ENCODE data around the gene OGA.

The OGA gene

DNA sequence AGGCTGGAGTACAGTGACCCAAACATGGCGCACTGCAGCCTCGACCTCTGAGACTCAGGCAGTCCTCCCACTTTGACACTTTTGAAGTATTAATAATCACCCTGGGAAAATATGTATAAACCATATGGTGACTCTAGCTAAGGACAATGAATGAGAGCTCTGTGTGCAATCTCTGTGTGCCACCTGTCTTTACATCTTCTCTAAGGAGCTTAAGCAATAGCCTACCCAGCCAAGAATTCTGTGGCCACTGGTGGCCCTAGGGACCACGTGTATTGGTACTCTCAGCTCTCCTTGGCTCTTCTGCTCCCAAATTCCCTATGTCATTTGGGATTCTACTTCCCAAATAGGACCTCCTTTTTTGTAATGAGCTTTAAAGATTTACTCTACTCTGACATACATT, 66.0 kb downstream of the OGA start:
- ChIA-PET POLR2A (no interaction called here), CTCF (interaction anchor here (0.6 to 1.0 kb wide), 3 partner anchors 29 to 145 kb away, joined by 3 to 4 read pairs (median 4); no protein-coding TSS in a partner anchor)
- Histone ChIP-seq H3K27ac (ENCODE audit: extremely low read depth, low read depth, low read length) (no peak overlapping the region), H3K4me3 (ENCODE audit: low read depth, low read length) (no peak overlapping the region), H3K36me3 (ENCODE audit: control insufficient read depth in 2 of 2, insufficient read depth in 1 of 2, low read length in 2 of 2) (no peaks in the 10 kb centered on the region), H3K9me3 (ENCODE audit: control insufficient read depth, insufficient read depth, low read depth, low read length) (no peaks in the 10 kb centered on the region), H3K4me1 (ENCODE audit: control insufficient read depth, insufficient read depth, low read length) (no peaks in the 10 kb centered on the region)
- TF ChIP-seq YY2 (tag by site-specific recombination; IDR thresholded peaks at IDR 0.05) = no peak
- TF ChIP-seq ZNF48 (tag by site-specific recombination; IDR thresholded peaks at IDR 0.05) = no peak
- no peak for TF ChIP-seq ZFHX2 (tag by site-specific recombination; conservative IDR thresholded peaks at IDR 0.05)
- no peak for TF ChIP-seq ZNF530 (tag by site-specific recombination; IDR thresholded peaks at IDR 0.05; ENCODE audit: low read depth)
- TF ChIP-seq ZNF202 (tag by site-specific recombination; IDR thresholded peaks at IDR 0.05; ENCODE audit: borderline replicate concordance) = no peak
- no peak for TF ChIP-seq ZNF664 (tag by site-specific recombination; IDR thresholded peaks at IDR 0.05)
- no peak for TF ChIP-seq SALL2 (tag by site-specific recombination; IDR thresholded peaks at IDR 0.05; ENCODE audit: borderline replicate concordance)
- TF ChIP-seq, protein P1, sequence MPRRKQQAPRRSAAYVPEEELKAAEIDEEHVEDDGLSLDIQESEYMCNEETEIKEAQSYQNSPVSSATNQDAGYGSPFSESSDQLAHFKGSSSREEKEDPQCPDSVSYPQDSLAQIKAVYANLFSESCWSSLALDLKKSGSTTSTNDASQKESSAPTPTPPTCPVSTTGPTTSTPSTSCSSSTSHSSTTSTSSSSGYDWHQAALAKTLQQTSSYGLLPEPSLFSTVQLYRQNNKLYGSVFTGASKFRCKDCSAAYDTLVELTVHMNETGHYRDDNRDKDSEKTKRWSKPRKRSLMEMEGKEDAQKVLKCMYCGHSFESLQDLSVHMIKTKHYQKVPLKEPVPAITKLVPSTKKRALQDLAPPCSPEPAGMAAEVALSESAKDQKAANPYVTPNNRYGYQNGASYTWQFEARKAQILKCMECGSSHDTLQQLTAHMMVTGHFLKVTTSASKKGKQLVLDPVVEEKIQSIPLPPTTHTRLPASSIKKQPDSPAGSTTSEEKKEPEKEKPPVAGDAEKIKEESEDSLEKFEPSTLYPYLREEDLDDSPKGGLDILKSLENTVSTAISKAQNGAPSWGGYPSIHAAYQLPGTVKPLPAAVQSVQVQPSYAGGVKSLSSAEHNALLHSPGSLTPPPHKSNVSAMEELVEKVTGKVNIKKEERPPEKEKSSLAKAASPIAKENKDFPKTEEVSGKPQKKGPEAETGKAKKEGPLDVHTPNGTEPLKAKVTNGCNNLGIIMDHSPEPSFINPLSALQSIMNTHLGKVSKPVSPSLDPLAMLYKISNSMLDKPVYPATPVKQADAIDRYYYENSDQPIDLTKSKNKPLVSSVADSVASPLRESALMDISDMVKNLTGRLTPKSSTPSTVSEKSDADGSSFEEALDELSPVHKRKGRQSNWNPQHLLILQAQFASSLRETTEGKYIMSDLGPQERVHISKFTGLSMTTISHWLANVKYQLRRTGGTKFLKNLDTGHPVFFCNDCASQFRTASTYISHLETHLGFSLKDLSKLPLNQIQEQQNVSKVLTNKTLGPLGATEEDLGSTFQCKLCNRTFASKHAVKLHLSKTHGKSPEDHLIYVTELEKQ (tag by site-specific recombination; IDR thresholded peaks at IDR 0.05; ENCODE audit: borderline replicate concordance) = no peak
- TF ChIP-seq ZEB2 (tag by site-specific recombination; IDR thresholded peaks at IDR 0.05) = no peak
- TF ChIP-seq ZNF623 (tag by site-specific recombination; IDR thresholded peaks at IDR 0.05) = no peak
- TF ChIP-seq, protein P2, sequence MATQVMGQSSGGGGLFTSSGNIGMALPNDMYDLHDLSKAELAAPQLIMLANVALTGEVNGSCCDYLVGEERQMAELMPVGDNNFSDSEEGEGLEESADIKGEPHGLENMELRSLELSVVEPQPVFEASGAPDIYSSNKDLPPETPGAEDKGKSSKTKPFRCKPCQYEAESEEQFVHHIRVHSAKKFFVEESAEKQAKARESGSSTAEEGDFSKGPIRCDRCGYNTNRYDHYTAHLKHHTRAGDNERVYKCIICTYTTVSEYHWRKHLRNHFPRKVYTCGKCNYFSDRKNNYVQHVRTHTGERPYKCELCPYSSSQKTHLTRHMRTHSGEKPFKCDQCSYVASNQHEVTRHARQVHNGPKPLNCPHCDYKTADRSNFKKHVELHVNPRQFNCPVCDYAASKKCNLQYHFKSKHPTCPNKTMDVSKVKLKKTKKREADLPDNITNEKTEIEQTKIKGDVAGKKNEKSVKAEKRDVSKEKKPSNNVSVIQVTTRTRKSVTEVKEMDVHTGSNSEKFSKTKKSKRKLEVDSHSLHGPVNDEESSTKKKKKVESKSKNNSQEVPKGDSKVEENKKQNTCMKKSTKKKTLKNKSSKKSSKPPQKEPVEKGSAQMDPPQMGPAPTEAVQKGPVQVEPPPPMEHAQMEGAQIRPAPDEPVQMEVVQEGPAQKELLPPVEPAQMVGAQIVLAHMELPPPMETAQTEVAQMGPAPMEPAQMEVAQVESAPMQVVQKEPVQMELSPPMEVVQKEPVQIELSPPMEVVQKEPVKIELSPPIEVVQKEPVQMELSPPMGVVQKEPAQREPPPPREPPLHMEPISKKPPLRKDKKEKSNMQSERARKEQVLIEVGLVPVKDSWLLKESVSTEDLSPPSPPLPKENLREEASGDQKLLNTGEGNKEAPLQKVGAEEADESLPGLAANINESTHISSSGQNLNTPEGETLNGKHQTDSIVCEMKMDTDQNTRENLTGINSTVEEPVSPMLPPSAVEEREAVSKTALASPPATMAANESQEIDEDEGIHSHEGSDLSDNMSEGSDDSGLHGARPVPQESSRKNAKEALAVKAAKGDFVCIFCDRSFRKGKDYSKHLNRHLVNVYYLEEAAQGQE (tag by site-specific recombination; IDR thresholded peaks at IDR 0.05) = no peak
- no peak for TF ChIP-seq ZNF555 (tag by site-specific recombination; conservative IDR thresholded peaks at IDR 0.05)
- TF ChIP-seq ZNF112 (tag by site-specific recombination; IDR thresholded peaks at IDR 0.05) = no peak
- TF ChIP-seq GLI2 (tag by site-specific recombination; IDR thresholded peaks at IDR 0.05; ENCODE audit: borderline replicate concordance, low read depth) = no peak
- no peak for TF ChIP-seq MZF1 (tag by site-specific recombination; IDR thresholded peaks at IDR 0.05; ENCODE audit: borderline replicate concordance)
- TF ChIP-seq ZNF768 (tag by site-specific recombination; IDR thresholded peaks at IDR 0.05) = no peak
- no peak for TF ChIP-seq ZNF311 (tag by site-specific recombination; IDR thresholded peaks at IDR 0.05; ENCODE audit: borderline replicate concordance)
- no peak for TF ChIP-seq ZBTB17 (tag by site-specific recombination; IDR thresholded peaks at IDR 0.05)
- TF ChIP-seq ZSCAN16 (tag by site-specific recombination; IDR thresholded peaks at IDR 0.05) = no peak
